Gastrocnemius medialis (tissue), 4 donors: ENCODE data around the gene BUB1. TPM values are rescaled to one million over a fixed set of nuclear protein-coding genes. Genes with fewer than 3 reads are reported as not detected.

ENCODE experiments used
- ATAC-seq, 2 donors: fragments of 150-250 bp; one replicate each; pipeline ENCODE4 v1.9.1; 2016
- DNase-seq, 2 donors: peaks; one replicate each; pipeline ENCODE4 v3.0.0-alpha.2; 2019
- H3K27ac ChIP-seq, 4 donors: fragments of 200-600 bp; sonication (generic); 1 replicate in 1 of 4; 2 replicates in 3 of 4; pipeline ENCODE4 v1.5.1; 2016 to 2018; ENCODE audit warnings: mild to moderate bottlenecking in 2 of 4, moderate library complexity in 1 of 4
- H3K27me3 ChIP-seq, 3 donors: fragments of 200-600 bp; sonication (generic) in 2 of 3; 1 replicate in 1 of 3; 2 replicates in 2 of 3; pipeline versions ENCODE4 v1.5.1 to v1.6.0; 2016 to 2019; ENCODE audit warnings: mild to moderate bottlenecking in 1 of 3, moderate library complexity in 1 of 3
- H3K36me3 ChIP-seq, 2 donors: fragments of 200-600 bp; sonication (generic) in 1 of 2; one replicate each; pipeline ENCODE4 v1.5.1; 2017 to 2018
- H3K4me1 ChIP-seq, 2 donors: fragments of 200-600 bp; sonication (generic) in 1 of 2; one replicate each; pipeline ENCODE4 v1.5.1; 2016 to 2017; ENCODE audit warnings: mild to moderate bottlenecking in 2 of 2
- H3K4me3 ChIP-seq, 4 donors: fragments of 200-600 bp; sonication (generic) in 3 of 4; 1 replicate in 1 of 4; 2 replicates in 3 of 4; pipeline ENCODE4 v1.5.1; 2016 to 2019; ENCODE audit warnings: mild to moderate bottlenecking in 2 of 4
- H3K9me3 ChIP-seq, 3 donors: fragments of 200-600 bp; sonication (generic) in 2 of 3; 1 replicate in 1 of 3; 2 replicates in 2 of 3; pipeline ENCODE4 v1.5.1; 2016 to 2019
- CTCF ChIP-seq, 5 experiments: fragments of 450-650 bp in 3 of 5; fragments of 200-600 bp in 2 of 5; sonication (generic) in 2 of 5; IDR thresholded peaks in 4 of 5; conservative IDR thresholded peaks in 1 of 5; 1 replicate in 4 of 5; 2 replicates in 1 of 5; pipeline ENCODE4 v1.5.1; 2016 to 2019; ENCODE audit warnings: antibody characterized with exemption in 5 of 5, mild to moderate bottlenecking in 3 of 5, moderate library complexity in 3 of 5
- POLR2A ChIP-seq, 2 donors: fragments of 450-650 bp; IDR thresholded peaks; one replicate each; pipeline ENCODE4 v1.6.1; 2017; ENCODE audit warnings: antibody characterized with exemption in 2 of 2, mild to moderate bottlenecking in 2 of 2, moderate library complexity in 2 of 2
- in situ Hi-C, 4 donors: fragments of 200-750 bp; cut with MboI; loops; one replicate each; pipeline versions ENCODE4 v1.15.0 to v1.8.0; 2017; ENCODE audit warnings: low sequenced_read_pairs in 4 of 4
- intact Hi-C: fragments of 100-400 bp; cut with DNase I; formaldehyde crosslinking; loops from one replicate; pipeline ENCODE4 v1.15.1; 2023; ENCODE audit warnings: low total_unique reads
- total RNA-seq, 4 donors: library from RNA; depleted of rRNA; stranded (reverse); fragments of >200 nt; gene quantifications; one replicate each; pipeline versions ENCODE4 v1.1.0 to v1.2.3, GENCODE V29; 2016

BUB1 gene
- total RNA-seq, 4 donors from 2014 or later: 0.27 to 0.59 TPM; not detected in 2

- no peak for ATAC-seq
- no peaks in the 10 kb centered on the region for H3K27me3 ChIP-seq
- H3K9me3 ChIP-seq: no peaks in the 10 kb centered on the region
- no peaks in the 10 kb centered on the region for H3K4me1 ChIP-seq
- no peaks in the 10 kb centered on the region for H3K36me3 ChIP-seq
- in situ Hi-C loops: no loop called here
- no peak for TF ChIP-seq CTCF (IDR thresholded peaks at IDR 0.05 in 4 of 5, conservative IDR thresholded peaks at IDR 0.05 in 1 of 5)
- TF ChIP-seq POLR2A (IDR thresholded peaks at IDR 0.05): no peak
- intact Hi-C loops: no loop called here
- H3K4me3 ChIP-seq: no peak overlapping the region
- no peak overlapping the region for H3K27ac ChIP-seq
- DNase-seq: no peak
These were observed 7.0 kb downstream of the BUB1 start for GRCh38 chr2:110670826-110671225.

GRCh38 chr2:110669079-110669478, 8.8 kb downstream of the BUB1 start:
- intact Hi-C loops (no loop called here), in situ Hi-C loops (no loop called here)
- no peaks in the 10 kb centered on the region for H3K4me1 ChIP-seq
- no peak overlapping the region for H3K4me3 ChIP-seq
- H3K27me3 ChIP-seq: no peaks in the 10 kb centered on the region
- H3K27ac ChIP-seq: no peak overlapping the region
- H3K36me3 ChIP-seq: no peaks in the 10 kb centered on the region
- no peak for DNase-seq
- ATAC-seq: no peak
- no peaks in the 10 kb centered on the region for H3K9me3 ChIP-seq
- TF ChIP-seq POLR2A (IDR thresholded peaks at IDR 0.05) (no peak), CTCF (IDR thresholded peaks at IDR 0.05 in 4 of 5, conservative IDR thresholded peaks at IDR 0.05 in 1 of 5) (no peak)

GRCh38 chr2:110667071-110667470, 10.8 kb downstream of the BUB1 start:
- no peaks in the 10 kb centered on the region for H3K4me1 ChIP-seq
- in situ Hi-C loops: no loop called here
- no peaks in the 10 kb centered on the region for H3K9me3 ChIP-seq
- no peak for ATAC-seq
- intact Hi-C loops: no loop called here
- no peak overlapping the region for H3K4me3 ChIP-seq
- DNase-seq: no peak
- no peak overlapping the region for H3K27ac ChIP-seq
- H3K36me3 ChIP-seq: no peaks in the 10 kb centered on the region
- no peak for TF ChIP-seq POLR2A (IDR thresholded peaks at IDR 0.05)
- TF ChIP-seq CTCF (IDR thresholded peaks at IDR 0.05 in 4 of 5, conservative IDR thresholded peaks at IDR 0.05 in 1 of 5): no peak
- no peaks in the 10 kb centered on the region for H3K27me3 ChIP-seq

GRCh38 chr2:110664135-110664534, 13.7 kb downstream of the BUB1 start:
- DNase-seq (no peak), ATAC-seq (no peak)
- Histone ChIP-seq H3K27ac (no peak overlapping the region), H3K27me3 (no peaks in the 10 kb centered on the region), H3K36me3 (no peaks in the 10 kb centered on the region), H3K4me1 (no peaks in the 10 kb centered on the region), H3K4me3 (no peak overlapping the region), H3K9me3 (no peaks in the 10 kb centered on the region)
- no peak for TF ChIP-seq CTCF (IDR thresholded peaks at IDR 0.05 in 4 of 5, conservative IDR thresholded peaks at IDR 0.05 in 1 of 5)
- no peak for TF ChIP-seq POLR2A (IDR thresholded peaks at IDR 0.05)
- in situ Hi-C loops (no loop called here), intact Hi-C loops (no loop called here)

GRCh38 chr2:110662560-110662959, 15.3 kb downstream of the BUB1 start:
- Histone ChIP-seq H3K4me1 (peaks cover 7% of the 10 kb centered on the region in 2 donors), H3K27me3 (no peaks in the 10 kb centered on the region), H3K36me3 (no peaks in the 10 kb centered on the region), H3K9me3 (no peaks in the 10 kb centered on the region), H3K27ac (no peak overlapping the region), H3K4me3 (no peak overlapping the region)
- ATAC-seq (no peak), DNase-seq (no peak)
- intact Hi-C loops (no loop called here), in situ Hi-C loops (no loop called here)
- TF ChIP-seq CTCF (IDR thresholded peaks at IDR 0.05 in 4 of 5, conservative IDR thresholded peaks at IDR 0.05 in 1 of 5) (no peak), POLR2A (IDR thresholded peaks at IDR 0.05) (no peak)
